OCI-LY7 (cell line): ENCODE results near the gene SMYD1. TPM values are rescaled to one million over a fixed set of nuclear protein-coding genes. Genes with fewer than 3 reads are reported as not detected.

ENCODE experiments used
- BruUV-seq: library from RNA; stranded (reverse); fragments of 400-500 nt; replicated peaks from 2 replicates; lab custom pipeline; 2021; lab: Mats Ljungman, UMichigan
- CTCF ChIA-PET: fragments of 300-600 bp; sonication (Branson Sonifier 250); formaldehyde crosslinking; loops from one replicate; lab custom pipeline; 2022; ENCODE audit warnings: antibody characterized with exemption; ENCODE audit not compliant: unreplicated experiment; lab: Charles Lee
- POLR2A ChIA-PET: fragments of 300-600 bp; sonication (Branson Sonifier 250); formaldehyde crosslinking; loops from one replicate; lab custom pipeline; 2022; ENCODE audit warnings: antibody characterized with exemption; lab: Charles Lee
- DNase-seq: peaks from one replicate; pipeline ENCODE4 v3.0.0-alpha.2; 2015; ENCODE audit warnings: low spot score
- H2AFZ ChIP-seq: fragments of 200-600 bp; sonication (generic), shearing (Covaris generic); 2 replicates; pipeline ENCODE4 v1.6.1; 2014; ENCODE audit warnings: mild to moderate bottlenecking, antibody characterized with exemption, low read length, moderate library complexity
- H3K27ac ChIP-seq: fragments of 200-600 bp; sonication (generic); 2 replicates; pipeline ENCODE4 v1.5.1; 2014; ENCODE audit warnings: mixed run types, low read depth, mild to moderate bottlenecking, moderate library complexity, low read length, inconsistent platforms; ENCODE audit not compliant: poor library complexity, severe bottlenecking
- H3K36me3 ChIP-seq: fragments of 200-600 bp; sonication (generic); 2 replicates; pipeline ENCODE4 v1.6.1; 2014; ENCODE audit warnings: mild to moderate bottlenecking, antibody characterized with exemption, low read length, moderate library complexity, mixed read lengths; ENCODE audit not compliant: insufficient read depth
- H3K4me1 ChIP-seq: fragments of 200-600 bp; sonication (generic); 2 replicates; pipeline ENCODE4 v1.5.1; 2014; ENCODE audit warnings: mild to moderate bottlenecking, low read length; ENCODE audit not compliant: insufficient read depth, poor library complexity, severe bottlenecking
- H3K4me2 ChIP-seq: fragments of 200-600 bp; sonication (generic); 2 replicates; pipeline ENCODE4 v1.6.1; 2014; ENCODE audit warnings: mild to moderate bottlenecking, low read length
- H3K4me3 ChIP-seq: fragments of 200-600 bp; sonication (generic); 2 replicates; pipeline ENCODE4 v1.5.1; 2014; ENCODE audit warnings: mild to moderate bottlenecking, low read depth, low read length; ENCODE audit not compliant: poor library complexity, severe bottlenecking
- H3K79me2 ChIP-seq: fragments of 200-600 bp; sonication (generic); 2 replicates; pipeline ENCODE4 v1.6.1; 2016; ENCODE audit warnings: low read depth, mild to moderate bottlenecking, low read length, moderate library complexity, mixed read lengths; ENCODE audit not compliant: insufficient read depth
- H3K9me2 ChIP-seq: fragments of 200-600 bp; sonication (generic); 2 replicates; pipeline ENCODE4 v1.6.1; 2016; ENCODE audit warnings: mild to moderate bottlenecking, low read length, mixed read lengths; ENCODE audit not compliant: insufficient read depth
- H3K9me3 ChIP-seq: fragments of 200-600 bp; sonication (generic); 2 replicates; pipeline ENCODE4 v1.6.1; 2014; ENCODE audit warnings: mild to moderate bottlenecking, mixed run types, low read length, mixed read lengths
- H4K20me1 ChIP-seq: fragments of 200-600 bp; sonication (generic); 2 replicates; pipeline ENCODE4 v1.6.1; 2014; ENCODE audit warnings: mild to moderate bottlenecking, antibody characterized with exemption, low read length, moderate library complexity, mixed read lengths; ENCODE audit not compliant: insufficient read depth
- EZH2phosphoT487 ChIP-seq: fragments of 200-600 bp; sonication (generic); IDR thresholded peaks from 2 replicates; pipeline ENCODE4 v1.6.1; 2018; ENCODE audit warnings: low read depth, borderline replicate concordance, mild to moderate bottlenecking, mixed run types, antibody characterized with exemption, low read length, moderate library complexity, mixed read lengths
- intact Hi-C: fragments of 100-400 bp; cut with micrococcal nuclease; formaldehyde crosslinking; loops from one replicate; pipeline ENCODE4 v1.10.0; 2022; ENCODE audit not compliant: unreplicated experiment
- total RNA-seq, 2 experiments: library from RNA; depleted of rRNA in 1 of 2; stranded (reverse); fragments of >200 nt in 1 of 2; shearing (Covaris generic) in 1 of 2; gene quantifications; 2 replicates each; pipeline ENCODE4 v1.2.3, GENCODE V29; 2014 to 2022
- TF ChIP-seq, protein P1 (sequence below): fragments of 200-600 bp; sonication (generic); conservative IDR thresholded peaks from 2 replicates; pipeline ENCODE4 v1.5.1; 2014; ENCODE audit warnings: mild to moderate bottlenecking, antibody characterized with exemption, low read length, moderate library complexity, mixed read lengths

The SMYD1 gene
- total RNA-seq, 2 experiments from 2014 or later: not detected

DNA sequence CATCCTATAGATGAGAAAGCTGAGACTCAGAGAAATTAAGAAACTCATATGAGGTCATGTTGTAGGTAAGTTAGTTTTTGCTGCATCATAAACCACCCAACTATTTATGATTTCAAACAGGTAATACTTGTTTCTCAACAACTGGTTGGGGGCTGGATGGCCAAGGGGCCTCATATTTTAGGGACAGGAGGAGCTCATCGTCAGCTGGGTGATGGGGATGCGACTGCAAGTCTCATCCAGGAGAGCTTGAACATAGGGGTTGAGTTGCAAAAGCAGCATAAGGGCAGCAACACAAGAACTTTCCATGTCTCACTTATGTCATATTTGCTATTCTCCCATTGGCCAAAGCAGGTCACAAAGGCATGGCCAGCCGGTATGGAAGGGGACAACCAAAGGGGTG is 47.6 kb upstream of the SMYD1 start:
- H3K79me2 ChIP-seq: no peaks in the 10 kb centered on the region
- intact Hi-C loops: loop anchor here (5.0 kb wide), 1 partner anchor 32 kb away; no protein-coding TSS in a partner anchor
- H3K36me3 ChIP-seq: no peaks in the 10 kb centered on the region
- POLR2A ChIA-PET: interaction anchor here (0.6 kb wide), 1 partner anchor 13 kb away, joined by 3 read pairs; no protein-coding TSS in a partner anchor
- CTCF ChIA-PET: no interaction called here
- no peak for TF ChIP-seq EZH2phosphoT487
- TF ChIP-seq, protein P1, sequence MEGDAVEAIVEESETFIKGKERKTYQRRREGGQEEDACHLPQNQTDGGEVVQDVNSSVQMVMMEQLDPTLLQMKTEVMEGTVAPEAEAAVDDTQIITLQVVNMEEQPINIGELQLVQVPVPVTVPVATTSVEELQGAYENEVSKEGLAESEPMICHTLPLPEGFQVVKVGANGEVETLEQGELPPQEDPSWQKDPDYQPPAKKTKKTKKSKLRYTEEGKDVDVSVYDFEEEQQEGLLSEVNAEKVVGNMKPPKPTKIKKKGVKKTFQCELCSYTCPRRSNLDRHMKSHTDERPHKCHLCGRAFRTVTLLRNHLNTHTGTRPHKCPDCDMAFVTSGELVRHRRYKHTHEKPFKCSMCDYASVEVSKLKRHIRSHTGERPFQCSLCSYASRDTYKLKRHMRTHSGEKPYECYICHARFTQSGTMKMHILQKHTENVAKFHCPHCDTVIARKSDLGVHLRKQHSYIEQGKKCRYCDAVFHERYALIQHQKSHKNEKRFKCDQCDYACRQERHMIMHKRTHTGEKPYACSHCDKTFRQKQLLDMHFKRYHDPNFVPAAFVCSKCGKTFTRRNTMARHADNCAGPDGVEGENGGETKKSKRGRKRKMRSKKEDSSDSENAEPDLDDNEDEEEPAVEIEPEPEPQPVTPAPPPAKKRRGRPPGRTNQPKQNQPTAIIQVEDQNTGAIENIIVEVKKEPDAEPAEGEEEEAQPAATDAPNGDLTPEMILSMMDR: no peak
- no peaks in the 10 kb centered on the region for H4K20me1 ChIP-seq
- H3K9me2 ChIP-seq: no peaks in the 10 kb centered on the region
- H3K27ac ChIP-seq: no peak overlapping the region
- no TSS peak for BruUV-seq
- H3K4me2 ChIP-seq: no peak overlapping the region
- DNase-seq: no peak
- no peaks in the 10 kb centered on the region; the same call in 1 of the 2 replicates for H3K9me3 ChIP-seq
- H2AFZ ChIP-seq: no peak overlapping the region
- peaks cover 15% of the 10 kb centered on the region for H3K4me1 ChIP-seq
- no peak overlapping the region for H3K4me3 ChIP-seq

DNA sequence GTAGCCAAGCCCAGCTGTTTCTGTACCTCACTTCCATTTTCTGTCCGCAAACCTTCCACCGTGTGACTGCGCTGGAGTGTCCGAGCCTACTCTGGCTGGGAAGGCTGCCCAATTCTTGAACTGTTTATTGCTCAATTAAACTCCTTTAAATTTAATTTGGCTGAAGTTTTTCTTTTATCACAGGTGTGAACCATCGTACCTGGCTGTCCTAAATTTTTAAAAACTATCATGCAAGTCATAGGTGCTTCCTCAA is 45.0 kb upstream of the SMYD1 start:
- no TSS peak for BruUV-seq
- Histone ChIP-seq H3K4me3 (no peak overlapping the region), H3K27ac (no peak overlapping the region), H2AFZ (no peak overlapping the region), H3K79me2 (no peaks in the 10 kb centered on the region), H3K36me3 (peaks cover 3% of the 10 kb centered on the region; the same call in 1 of the 2 replicates), H3K4me2 (no peak overlapping the region), H3K4me1 (peaks cover 1% of the 10 kb centered on the region), H4K20me1 (no peaks in the 10 kb centered on the region), H3K9me3 (no peaks in the 10 kb centered on the region; the same call in 1 of the 2 replicates), H3K9me2 (no peaks in the 10 kb centered on the region)
- CTCF ChIA-PET: no interaction called here
- TF ChIP-seq, protein P1: no peak
- TF ChIP-seq EZH2phosphoT487: no peak
- no peak for DNase-seq
- intact Hi-C loops: no loop called here
- POLR2A ChIA-PET: interaction anchor here (0.7 kb wide), 1 partner anchor 1188 kb away, joined by 4 read pairs; no protein-coding TSS in a partner anchor

DNA sequence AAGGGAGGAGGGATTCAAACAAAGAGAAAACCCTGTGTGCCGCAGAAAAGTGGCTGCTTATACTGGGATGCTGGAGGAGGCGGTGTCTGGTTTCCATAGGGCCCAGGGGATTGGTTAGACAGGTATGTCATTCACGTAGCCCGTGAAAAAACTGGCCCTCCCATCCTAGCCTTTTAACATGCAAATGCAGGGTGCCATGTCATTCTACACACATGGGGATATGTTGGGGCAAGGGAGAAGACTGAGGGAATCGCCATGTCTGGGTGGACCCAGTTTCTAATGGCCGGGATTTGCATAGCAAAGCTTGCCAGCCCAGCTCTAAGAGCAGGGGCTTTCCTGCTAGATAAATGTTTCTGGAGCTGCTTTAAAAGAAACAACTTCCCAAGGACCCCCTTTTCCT is 43.1 kb upstream of the SMYD1 start:
- Histone ChIP-seq H3K9me3 (no peaks in the 10 kb centered on the region; the same call in 1 of the 2 replicates), H3K4me3 (no peak overlapping the region), H3K79me2 (no peaks in the 10 kb centered on the region), H3K36me3 (peaks cover 14% of the 10 kb centered on the region), H3K4me2 (no peak overlapping the region), H4K20me1 (no peaks in the 10 kb centered on the region), H3K9me2 (no peaks in the 10 kb centered on the region), H3K4me1 (no peaks in the 10 kb centered on the region), H2AFZ (no peak overlapping the region), H3K27ac (no peak overlapping the region)
- CTCF ChIA-PET: no interaction called here
- TF ChIP-seq, protein P1: no peak
- no peak for TF ChIP-seq EZH2phosphoT487
- BruUV-seq: no TSS peak
- no peak for DNase-seq
- intact Hi-C loops: no loop called here
- POLR2A ChIA-PET: no interaction called here
